ENCODE data around the gene RAD51B.

RAD51B gene

DNA sequence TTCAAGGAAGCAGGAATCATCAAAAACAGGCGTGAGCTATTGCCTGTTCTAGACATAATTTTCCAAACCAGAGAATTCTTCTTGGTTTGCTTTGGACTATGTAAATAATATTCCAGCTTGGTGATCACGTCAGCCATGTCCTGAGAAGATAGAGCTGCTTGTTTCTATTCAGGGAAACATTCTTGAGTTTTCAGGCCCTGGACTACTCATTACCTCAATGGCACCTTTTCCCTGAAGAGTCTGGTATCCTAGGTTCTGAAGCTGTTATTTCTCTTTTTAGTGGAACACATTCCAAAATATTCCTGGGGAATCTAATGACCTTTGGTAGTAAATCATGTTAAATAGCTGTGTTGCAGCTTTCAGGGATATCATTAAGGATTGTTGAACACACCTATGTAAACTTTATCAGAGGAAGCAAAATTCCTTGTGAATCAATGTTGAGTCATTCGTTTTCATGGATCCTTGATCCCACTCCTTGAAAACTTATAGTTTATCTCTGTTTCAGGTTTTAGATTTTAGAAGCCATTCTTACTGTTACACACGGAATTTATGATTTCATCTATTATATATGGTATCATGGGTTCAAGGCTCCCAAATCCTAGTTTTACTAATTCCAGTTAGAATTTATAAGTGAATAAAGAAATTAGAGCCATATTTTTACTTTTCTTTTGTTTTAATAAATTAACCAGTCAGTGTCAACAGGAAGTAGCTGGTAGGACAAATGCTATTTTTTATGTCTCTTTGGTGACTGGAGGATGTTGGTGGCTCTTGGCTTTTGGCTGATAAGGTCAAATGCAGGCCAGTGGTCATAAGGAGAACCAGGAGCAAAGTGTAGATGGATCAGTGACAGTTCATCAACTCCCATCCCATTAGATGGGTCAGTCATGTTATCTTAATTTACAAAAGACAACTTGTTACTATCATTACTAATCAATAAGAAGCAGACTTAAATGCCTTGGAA, 593.2 kb downstream of the RAD51B start:
- Histone ChIP-seq H3K79me2 (ENCODE audit: control insufficient read depth, insufficient read depth, low read length) (no peaks in the 10 kb centered on the region), H4K8ac (ENCODE audit: low read depth, low read length) (no peak overlapping the region), H3K18ac (ENCODE audit: low read length) (no peak overlapping the region), H2AK5ac (ENCODE audit: low read length) (no peak overlapping the region), H3K56ac (ENCODE audit: low read length) (no peak overlapping the region), H3K23ac (ENCODE audit: low read length) (no peak overlapping the region), H3K4me1 (ENCODE audit: control insufficient read depth, low read depth, low read length) (no peaks in the 10 kb centered on the region), H3K9ac (ENCODE audit: low read length) (no peak overlapping the region), H3K4me3 (ENCODE audit: low read length) (no peak overlapping the region), H3K4me2 (ENCODE audit: low read length) (no peak overlapping the region), H2BK120ac (ENCODE audit: low read depth, low read length) (no peak overlapping the region), H4K5ac (ENCODE audit: low read length) (no peak overlapping the region), H3K27me3 (ENCODE audit: insufficient read depth, low read length, poor library complexity) (no peaks in the 10 kb centered on the region), H2BK15ac (replicated peaks; ENCODE audit: low read depth) (no peak overlapping the region), H3K27ac (ENCODE audit: low read depth, low read length) (no peak overlapping the region), H3K79me1 (ENCODE audit: low read length) (no peaks in the 10 kb centered on the region), H3K4ac (ENCODE audit: low read depth, low read length) (no peak overlapping the region), H3K36me3 (ENCODE audit: control insufficient read depth, insufficient read depth, low read length) (no peaks in the 10 kb centered on the region), H2BK5ac (ENCODE audit: low read length) (no peak overlapping the region)
- no CpG with 5 or more reads among the region's 4 CpGs for WGBS (ENCODE audit: extremely low coverage, insufficient coverage, low lambda C conversion rate)
- DNase-seq, result no peak

GRCh38 chr14:68413509-68413908, 593.9 kb downstream of the RAD51B start:
- Histone ChIP-seq H3K4me3 (ENCODE audit: low read length) (no peak overlapping the region), H2BK15ac (replicated peaks; ENCODE audit: low read depth) (no peak overlapping the region), H3K79me1 (ENCODE audit: low read length) (no peaks in the 10 kb centered on the region), H4K5ac (ENCODE audit: low read length) (no peak overlapping the region), H3K23ac (ENCODE audit: low read length) (no peak overlapping the region), H2AK5ac (ENCODE audit: low read length) (no peak overlapping the region), H3K79me2 (ENCODE audit: control insufficient read depth, insufficient read depth, low read length) (no peaks in the 10 kb centered on the region), H2BK120ac (ENCODE audit: low read depth, low read length) (no peak overlapping the region), H3K36me3 (ENCODE audit: control insufficient read depth, insufficient read depth, low read length) (no peaks in the 10 kb centered on the region), H2BK5ac (ENCODE audit: low read length) (no peak overlapping the region), H3K4me1 (ENCODE audit: control insufficient read depth, low read depth, low read length) (no peaks in the 10 kb centered on the region), H4K8ac (ENCODE audit: low read depth, low read length) (no peak overlapping the region), H3K9ac (ENCODE audit: low read length) (no peak overlapping the region), H3K56ac (ENCODE audit: low read length) (no peak overlapping the region), H3K27me3 (ENCODE audit: insufficient read depth, low read length, poor library complexity) (no peaks in the 10 kb centered on the region), H3K4me2 (ENCODE audit: low read length) (no peak overlapping the region), H3K4ac (ENCODE audit: low read depth, low read length) (no peak overlapping the region), H3K18ac (ENCODE audit: low read length) (no peak overlapping the region), H3K27ac (ENCODE audit: low read depth, low read length) (no peak overlapping the region)
- no peak for DNase-seq
- WGBS (ENCODE audit: extremely low coverage, insufficient coverage, low lambda C conversion rate), result no CpG with 5 or more reads among the region's 3 CpGs

GRCh38 chr14:68414121-68414520, 594.5 kb downstream of the RAD51B start:
- H3K56ac ChIP-seq (ENCODE audit: low read length), result no peak overlapping the region
- no peak overlapping the region for H3K4ac ChIP-seq (ENCODE audit: low read depth, low read length)
- H3K27me3 ChIP-seq (ENCODE audit: insufficient read depth, low read length, poor library complexity), result no peaks in the 10 kb centered on the region
- no peak overlapping the region for H3K4me2 ChIP-seq (ENCODE audit: low read length)
- H2BK15ac ChIP-seq (replicated peaks; ENCODE audit: low read depth), result no peak overlapping the region
- H2BK5ac ChIP-seq (ENCODE audit: low read length), result no peak overlapping the region
- H3K79me1 ChIP-seq (ENCODE audit: low read length), result no peaks in the 10 kb centered on the region
- H4K5ac ChIP-seq (ENCODE audit: low read length), result no peak overlapping the region
- no peaks in the 10 kb centered on the region for H3K36me3 ChIP-seq (ENCODE audit: control insufficient read depth, insufficient read depth, low read length)
- DNase-seq, result no peak
- WGBS (ENCODE audit: extremely low coverage, insufficient coverage, low lambda C conversion rate), result no CpG with 5 or more reads among the region's 2 CpGs
- no peak overlapping the region for H3K9ac ChIP-seq (ENCODE audit: low read length)
- no peak overlapping the region for H4K8ac ChIP-seq (ENCODE audit: low read depth, low read length)
- H3K79me2 ChIP-seq (ENCODE audit: control insufficient read depth, insufficient read depth, low read length), result no peaks in the 10 kb centered on the region
- no peak overlapping the region for H3K23ac ChIP-seq (ENCODE audit: low read length)
- H3K4me1 ChIP-seq (ENCODE audit: control insufficient read depth, low read depth, low read length), result no peaks in the 10 kb centered on the region
- H3K27ac ChIP-seq (ENCODE audit: low read depth, low read length), result no peak overlapping the region
- H3K18ac ChIP-seq (ENCODE audit: low read length), result no peak overlapping the region
- no peak overlapping the region for H3K4me3 ChIP-seq (ENCODE audit: low read length)
- no peak overlapping the region for H2BK120ac ChIP-seq (ENCODE audit: low read depth, low read length)
- H2AK5ac ChIP-seq (ENCODE audit: low read length), result no peak overlapping the region

GRCh38 chr14:68416171-68416570, 596.6 kb downstream of the RAD51B start:
- H2BK15ac ChIP-seq (replicated peaks; ENCODE audit: low read depth), result no peak overlapping the region
- no peaks in the 10 kb centered on the region for H3K79me2 ChIP-seq (ENCODE audit: control insufficient read depth, insufficient read depth, low read length)
- no peak overlapping the region for H3K27ac ChIP-seq (ENCODE audit: low read depth, low read length)
- H3K9ac ChIP-seq (ENCODE audit: low read length), result no peak overlapping the region
- no peak overlapping the region for H4K8ac ChIP-seq (ENCODE audit: low read depth, low read length)
- WGBS (ENCODE audit: extremely low coverage, insufficient coverage, low lambda C conversion rate), result no CpG with 5 or more reads among the region's 4 CpGs
- H3K23ac ChIP-seq (ENCODE audit: low read length), result no peak overlapping the region
- no peaks in the 10 kb centered on the region for H3K36me3 ChIP-seq (ENCODE audit: control insufficient read depth, insufficient read depth, low read length)
- H3K4ac ChIP-seq (ENCODE audit: low read depth, low read length), result no peak overlapping the region
- H2BK5ac ChIP-seq (ENCODE audit: low read length), result no peak overlapping the region
- no peak for DNase-seq
- H3K4me1 ChIP-seq (ENCODE audit: control insufficient read depth, low read depth, low read length), result peaks cover 1% of the 10 kb centered on the region
- H2AK5ac ChIP-seq (ENCODE audit: low read length), result no peak overlapping the region
- no peak overlapping the region for H3K56ac ChIP-seq (ENCODE audit: low read length)
- no peak overlapping the region for H3K18ac ChIP-seq (ENCODE audit: low read length)
- H4K5ac ChIP-seq (ENCODE audit: low read length), result no peak overlapping the region
- H3K4me2 ChIP-seq (ENCODE audit: low read length), result no peak overlapping the region
- no peak overlapping the region for H3K4me3 ChIP-seq (ENCODE audit: low read length)
- no peak overlapping the region for H2BK120ac ChIP-seq (ENCODE audit: low read depth, low read length)
- H3K79me1 ChIP-seq (ENCODE audit: low read length), result no peaks in the 10 kb centered on the region
- H3K27me3 ChIP-seq (ENCODE audit: insufficient read depth, low read length, poor library complexity), result no peaks in the 10 kb centered on the region

DNA sequence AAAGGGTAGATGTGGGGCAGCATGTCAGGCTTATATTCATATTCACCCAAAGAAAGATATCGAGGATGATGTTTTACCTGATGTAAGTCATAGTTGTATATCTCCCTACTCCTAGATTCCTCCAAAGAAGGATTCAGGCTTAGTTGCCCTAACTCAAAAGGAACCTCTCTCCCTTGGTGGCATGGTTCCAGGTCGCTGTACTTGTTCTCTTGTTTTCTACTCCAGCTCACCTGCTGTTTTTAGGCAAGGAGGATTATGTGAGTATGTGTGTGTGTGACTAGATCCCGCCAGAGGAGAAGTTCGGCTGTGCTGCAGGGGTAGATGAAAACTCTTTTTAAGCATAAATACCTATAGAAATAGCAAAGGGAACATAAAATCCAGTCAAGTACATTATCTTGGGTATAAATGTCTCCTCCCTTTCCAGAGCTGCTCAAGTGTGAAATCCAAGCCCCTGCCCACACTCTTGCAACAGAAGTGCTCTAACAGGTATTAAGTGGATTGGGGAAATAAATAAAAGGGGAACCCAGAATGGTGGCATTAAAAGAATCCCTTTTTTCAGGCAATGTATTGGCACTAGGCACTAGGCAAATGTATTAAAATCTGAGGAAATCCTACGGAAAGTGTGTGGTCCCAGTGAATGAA, 597.6 kb downstream of the RAD51B start:
- Histone ChIP-seq H2AK5ac (ENCODE audit: low read length) (no peak overlapping the region), H3K23ac (ENCODE audit: low read length) (no peak overlapping the region), H3K56ac (ENCODE audit: low read length) (no peak overlapping the region), H4K8ac (ENCODE audit: low read depth, low read length) (no peak overlapping the region), H3K4me3 (ENCODE audit: low read length) (no peak overlapping the region), H4K5ac (ENCODE audit: low read length) (no peak overlapping the region), H3K79me1 (ENCODE audit: low read length) (no peaks in the 10 kb centered on the region), H3K9ac (ENCODE audit: low read length) (no peak overlapping the region), H3K4me1 (ENCODE audit: control insufficient read depth, low read depth, low read length) (peaks cover 2% of the 10 kb centered on the region), H2BK15ac (replicated peaks; ENCODE audit: low read depth) (no peak overlapping the region), H2BK120ac (ENCODE audit: low read depth, low read length) (no peak overlapping the region), H3K27me3 (ENCODE audit: insufficient read depth, low read length, poor library complexity) (no peaks in the 10 kb centered on the region), H3K4me2 (ENCODE audit: low read length) (no peak overlapping the region), H3K4ac (ENCODE audit: low read depth, low read length) (no peak overlapping the region), H3K36me3 (ENCODE audit: control insufficient read depth, insufficient read depth, low read length) (no peaks in the 10 kb centered on the region), H2BK5ac (ENCODE audit: low read length) (no peak overlapping the region), H3K18ac (ENCODE audit: low read length) (no peak overlapping the region), H3K79me2 (ENCODE audit: control insufficient read depth, insufficient read depth, low read length) (no peaks in the 10 kb centered on the region), H3K27ac (ENCODE audit: low read depth, low read length) (no peak overlapping the region)
- no CpG with 5 or more reads among the region's 5 CpGs for WGBS (ENCODE audit: extremely low coverage, insufficient coverage, low lambda C conversion rate)
- DNase-seq, result no peak
